K562 (cell line): ENCODE data around the gene PDLIM5. TPM values are rescaled to one million over a fixed set of nuclear protein-coding genes. Genes with fewer than 3 reads are reported as not detected.

Experiments used
- ARID1B ChIP-seq: fragments of 450-650 bp; IDR thresholded peaks from 2 replicates; pipeline ENCODE4 v1.6.1; 2016; ENCODE audit warnings: antibody characterized with exemption, mild to moderate bottlenecking, inconsistent platforms
- ARID2 ChIP-seq: fragments of 450-650 bp; IDR thresholded peaks from 2 replicates; pipeline ENCODE4 v1.6.1; 2017; ENCODE audit warnings: antibody characterized with exemption, mild to moderate bottlenecking
- ATF2 ChIP-seq: sonication (generic); formaldehyde crosslinking; IDR thresholded peaks from 2 replicates; pipeline ENCODE4 v1.8.1; 2022; ENCODE audit warnings: missing genetic modification reagents
- CBFA2T3 ChIP-seq: fragments of 450-650 bp; IDR thresholded peaks from 2 replicates; pipeline ENCODE4 v1.6.1; 2017
- EGR1 ChIP-seq: fragments of 450-650 bp; conservative IDR thresholded peaks from 2 replicates; pipeline ENCODE4 v1.6.1; 2017; ENCODE audit warnings: mild to moderate bottlenecking
- HMG20A ChIP-seq: fragments of 450-650 bp; formaldehyde crosslinking; conservative IDR thresholded peaks from 2 replicates; pipeline ENCODE4 v1.4.0; 2020; ENCODE audit warnings: mild to moderate bottlenecking, mixed read lengths
- MAZ ChIP-seq, 2 experiments: fragments of 450-650 bp in 1 of 2; sonication (generic) in 1 of 2; formaldehyde crosslinking; IDR thresholded peaks in 1 of 2; conservative IDR thresholded peaks in 1 of 2; 2 replicates each; pipeline versions ENCODE4 v1.4.0 to v1.5.0; 2020; ENCODE audit warnings: mild to moderate bottlenecking in 1 of 2, missing genetic modification reagents in 1 of 2
- MTA2 ChIP-seq: fragments of 450-650 bp; IDR thresholded peaks from 2 replicates; pipeline ENCODE4 v1.6.1; 2016; ENCODE audit warnings: low read depth
- MTA3 ChIP-seq: fragments of 450-650 bp; formaldehyde crosslinking; IDR thresholded peaks from 2 replicates; pipeline ENCODE4 v1.6.1; 2017; ENCODE audit warnings: mild to moderate bottlenecking, borderline replicate concordance
- NEUROD1 ChIP-seq: fragments of 150-350 bp; IDR thresholded peaks from 2 replicates; pipeline ENCODE4 v1.6.1; 2014; ENCODE audit warnings: borderline replicate concordance, low read length, low read depth; ENCODE audit not compliant: partially characterized antibody
- NFYB ChIP-seq: IDR thresholded peaks from 2 replicates; pipeline ENCODE4 v1.6.1; 2011; ENCODE audit warnings: mild to moderate bottlenecking, moderate library complexity; ENCODE audit not compliant: insufficient read length; ENCODE audit errors: extremely low read depth
- PHF20 ChIP-seq: fragments of 450-650 bp; IDR thresholded peaks from 2 replicates; pipeline ENCODE4 v1.6.1; 2018; ENCODE audit not compliant: partially characterized antibody
- TCFL5 ChIP-seq: fragments of 250-450 bp; sonication (Bioruptor Pico); conservative IDR thresholded peaks from 2 replicates; pipeline ENCODE4 v1.6.1; 2021; ENCODE audit warnings: mild to moderate bottlenecking, moderate library complexity, matching md5 sums
- TEAD4 ChIP-seq, 2 experiments: sonication (generic) in 1 of 2; formaldehyde crosslinking in 1 of 2; IDR thresholded peaks; 2 replicates each; pipeline versions ENCODE4 v1.6.1 to v1.8.0; 2012 to 2022; ENCODE audit warnings: borderline replicate concordance in 1 of 2, inconsistent platforms in 1 of 2, low read length in 1 of 2, mild to moderate bottlenecking in 1 of 2, missing genetic modification reagents in 1 of 2
- TGIF2 ChIP-seq: sonication (generic); formaldehyde crosslinking; IDR thresholded peaks from 2 replicates; pipeline ENCODE4 v1.8.1; 2022; ENCODE audit warnings: mild to moderate bottlenecking, missing genetic modification reagents, moderate library complexity
- ZNF253 ChIP-seq: fragments of 250-450 bp; sonication (Bioruptor Pico); conservative IDR thresholded peaks from 2 replicates; pipeline ENCODE4 v1.6.1; 2021; ENCODE audit warnings: mild to moderate bottlenecking
- polyA plus RNA-seq, 8 experiments: library from polyadenylated mRNA; depleted of rRNA in 4 of 8; stranded (reverse) in 5 of 8; unstranded in 3 of 8; fragments of >200 nt; fragmentation: Nextera tagmentation in 2 of 8; fragmentation: Illumina TruSeq in 1 of 8; extraction: Ambion mirVana in 2 of 8; extraction: Trizol in 1 of 8; gene quantifications; 2 replicates each; pipeline versions ENCODE4 v1.2.1 to v1.2.3, GENCODE V29; 2011 to 2014; ENCODE audit warnings: inconsistent platforms in 1 of 8, missing spikeins in 1 of 8
- total RNA-seq, 7 experiments: library from RNA; depleted of rRNA in 6 of 7; stranded (reverse); fragments of >200 nt in 6 of 7; fragmentation: Illumina TruSeq in 2 of 7; extraction: Trizol in 2 of 7; gene quantifications; 2 replicates each; pipeline versions ENCODE4 v1.2.1 to v1.2.3, GENCODE V29; 2011 to 2021; ENCODE audit warnings: low replicate concordance in 1 of 7
- TF ChIP-seq, protein P1 (sequence below): fragments of 250-450 bp; sonication (Bioruptor Pico); IDR thresholded peaks from 2 replicates; pipeline ENCODE4 v1.4.0; 2020; ENCODE audit warnings: mild to moderate bottlenecking, moderate library complexity
- TF ChIP-seq, protein P2 (sequence below), 2 experiments: fragments of 450-650 bp; IDR thresholded peaks; 2 replicates each; pipeline ENCODE4 v1.6.1; 2016
- TF ChIP-seq, protein P3 (sequence below), 2 experiments: fragments of 450-650 bp; conservative IDR thresholded peaks; 2 replicates each; pipeline ENCODE4 v1.6.1; 2017; ENCODE audit warnings: mild to moderate bottlenecking in 2 of 2, moderate library complexity in 2 of 2

PDLIM5 gene
- total and polyA plus RNA-seq, 9 of the 15 experiments (the other 6 are each of a cell fraction or from before 2014, with no cell fraction given), result 36.9 to 127 (median 62.5) TPM

DNA sequence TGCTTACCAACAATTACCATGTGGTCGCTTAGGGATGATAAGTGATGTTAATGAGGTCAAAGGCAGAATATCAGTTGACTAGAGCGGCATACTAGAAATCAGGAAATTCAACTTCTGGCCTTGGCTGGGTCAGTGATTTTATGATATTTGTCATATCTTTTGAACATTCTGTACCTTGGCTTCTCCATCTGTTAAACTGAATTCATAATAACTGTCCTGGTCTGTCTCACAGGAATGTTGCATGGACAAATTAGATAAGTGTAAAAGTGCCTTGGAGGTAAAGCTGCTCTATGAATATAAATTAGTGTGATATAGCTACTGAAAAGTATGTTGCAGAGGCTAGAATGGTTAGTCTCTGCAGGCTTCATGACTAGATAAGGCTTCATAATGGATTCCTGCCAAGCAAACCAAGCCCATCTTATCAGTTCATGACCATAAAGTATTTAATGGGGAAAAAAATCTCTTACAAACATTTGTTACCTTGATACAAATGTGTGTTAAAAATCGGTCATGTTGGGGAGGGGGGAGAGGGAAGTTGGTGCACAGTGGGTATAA is 201.4 kb downstream of the PDLIM5 start (continued):
- no peak for TF ChIP-seq TGIF2 (CRISPR knock-in tag)
- no peak for TF ChIP-seq ATF2 (CRISPR knock-in tag)
- peak; percentile 96 for TF ChIP-seq TEAD4 (IDR thresholded peaks at IDR 0.05; ENCODE audit: low read length)
- no peak for TF ChIP-seq TEAD4 (CRISPR knock-in tag; IDR thresholded peaks at IDR 0.05; ENCODE audit: borderline replicate concordance)
- TF ChIP-seq NFYB, result no peak
- no peak for TF ChIP-seq PHF20
- TF ChIP-seq, protein P1, sequence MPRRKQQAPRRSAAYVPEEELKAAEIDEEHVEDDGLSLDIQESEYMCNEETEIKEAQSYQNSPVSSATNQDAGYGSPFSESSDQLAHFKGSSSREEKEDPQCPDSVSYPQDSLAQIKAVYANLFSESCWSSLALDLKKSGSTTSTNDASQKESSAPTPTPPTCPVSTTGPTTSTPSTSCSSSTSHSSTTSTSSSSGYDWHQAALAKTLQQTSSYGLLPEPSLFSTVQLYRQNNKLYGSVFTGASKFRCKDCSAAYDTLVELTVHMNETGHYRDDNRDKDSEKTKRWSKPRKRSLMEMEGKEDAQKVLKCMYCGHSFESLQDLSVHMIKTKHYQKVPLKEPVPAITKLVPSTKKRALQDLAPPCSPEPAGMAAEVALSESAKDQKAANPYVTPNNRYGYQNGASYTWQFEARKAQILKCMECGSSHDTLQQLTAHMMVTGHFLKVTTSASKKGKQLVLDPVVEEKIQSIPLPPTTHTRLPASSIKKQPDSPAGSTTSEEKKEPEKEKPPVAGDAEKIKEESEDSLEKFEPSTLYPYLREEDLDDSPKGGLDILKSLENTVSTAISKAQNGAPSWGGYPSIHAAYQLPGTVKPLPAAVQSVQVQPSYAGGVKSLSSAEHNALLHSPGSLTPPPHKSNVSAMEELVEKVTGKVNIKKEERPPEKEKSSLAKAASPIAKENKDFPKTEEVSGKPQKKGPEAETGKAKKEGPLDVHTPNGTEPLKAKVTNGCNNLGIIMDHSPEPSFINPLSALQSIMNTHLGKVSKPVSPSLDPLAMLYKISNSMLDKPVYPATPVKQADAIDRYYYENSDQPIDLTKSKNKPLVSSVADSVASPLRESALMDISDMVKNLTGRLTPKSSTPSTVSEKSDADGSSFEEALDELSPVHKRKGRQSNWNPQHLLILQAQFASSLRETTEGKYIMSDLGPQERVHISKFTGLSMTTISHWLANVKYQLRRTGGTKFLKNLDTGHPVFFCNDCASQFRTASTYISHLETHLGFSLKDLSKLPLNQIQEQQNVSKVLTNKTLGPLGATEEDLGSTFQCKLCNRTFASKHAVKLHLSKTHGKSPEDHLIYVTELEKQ (CRISPR knock-in tag), result no peak
- TF ChIP-seq MAZ (CRISPR knock-in tag; conservative IDR thresholded peaks at IDR 0.05 in 1 of 2, IDR thresholded peaks at IDR 0.05 in 1 of 2), result no peak
- no peak for TF ChIP-seq NEUROD1
- TF ChIP-seq ZNF253, result no peak
- peak; percentile 92 for TF ChIP-seq CBFA2T3
- TF ChIP-seq ARID1B, result peak; percentile 80
- TF ChIP-seq ARID2, result no peak
- TF ChIP-seq, protein P2, sequence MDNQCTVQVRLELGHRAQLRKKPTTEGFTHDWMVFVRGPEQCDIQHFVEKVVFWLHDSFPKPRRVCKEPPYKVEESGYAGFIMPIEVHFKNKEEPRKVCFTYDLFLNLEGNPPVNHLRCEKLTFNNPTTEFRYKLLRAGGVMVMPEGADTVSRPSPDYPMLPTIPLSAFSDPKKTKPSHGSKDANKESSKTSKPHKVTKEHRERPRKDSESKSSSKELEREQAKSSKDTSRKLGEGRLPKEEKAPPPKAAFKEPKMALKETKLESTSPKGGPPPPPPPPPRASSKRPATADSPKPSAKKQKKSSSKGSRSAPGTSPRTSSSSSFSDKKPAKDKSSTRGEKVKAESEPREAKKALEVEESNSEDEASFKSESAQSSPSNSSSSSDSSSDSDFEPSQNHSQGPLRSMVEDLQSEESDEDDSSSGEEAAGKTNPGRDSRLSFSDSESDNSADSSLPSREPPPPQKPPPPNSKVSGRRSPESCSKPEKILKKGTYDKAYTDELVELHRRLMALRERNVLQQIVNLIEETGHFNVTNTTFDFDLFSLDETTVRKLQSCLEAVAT (IDR thresholded peaks at IDR 0.05), result no peak
- TF ChIP-seq TCFL5, result no peak
- peak; percentile 56; the same call in 1 of the 2 replicates for TF ChIP-seq MTA2
- no peak for TF ChIP-seq HMG20A (CRISPR knock-in tag)
- TF ChIP-seq, protein P3, sequence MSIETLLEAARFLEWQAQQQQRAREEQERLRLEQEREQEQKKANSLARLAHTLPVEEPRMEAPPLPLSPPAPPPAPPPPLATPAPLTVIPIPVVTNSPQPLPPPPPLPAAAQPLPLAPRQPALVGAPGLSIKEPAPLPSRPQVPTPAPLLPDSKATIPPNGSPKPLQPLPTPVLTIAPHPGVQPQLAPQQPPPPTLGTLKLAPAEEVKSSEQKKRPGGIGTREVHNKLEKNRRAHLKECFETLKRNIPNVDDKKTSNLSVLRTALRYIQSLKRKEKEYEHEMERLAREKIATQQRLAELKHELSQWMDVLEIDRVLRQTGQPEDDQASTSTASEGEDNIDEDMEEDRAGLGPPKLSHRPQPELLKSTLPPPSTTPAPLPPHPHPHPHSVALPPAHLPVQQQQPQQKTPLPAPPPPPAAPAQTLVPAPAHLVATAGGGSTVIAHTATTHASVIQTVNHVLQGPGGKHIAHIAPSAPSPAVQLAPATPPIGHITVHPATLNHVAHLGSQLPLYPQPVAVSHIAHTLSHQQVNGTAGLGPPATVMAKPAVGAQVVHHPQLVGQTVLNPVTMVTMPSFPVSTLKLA (conservative IDR thresholded peaks at IDR 0.05), result 0 out of 4 replicates have a peak, but pooled peaks of 1 of the 2 experiments have one; percentile 37
- no peak for TF ChIP-seq MTA3
- TF ChIP-seq EGR1, result no peak
